Measurements from ENCODE around the gene ALDH1A3. TPM values are rescaled to one million over a fixed set of nuclear protein-coding genes. Genes with fewer than 3 reads are reported as not detected.

Gene ALDH1A3
- total RNA-seq, 1 donor from 2014 or later, result 10.9 TPM

- Histone ChIP-seq H3K4me3 (no peak overlapping the region), H3K27me3 (no peaks in the 10 kb centered on the region), H3K36me3 (peaks cover 3 to 16% of the 10 kb centered on the region in 2 donors), H3K27ac (no peak overlapping the region), H3K9me3 (no peaks in the 10 kb centered on the region), H3K4me1 (peaks cover 0 to 3% of the 10 kb centered on the region in 2 donors)
- intact Hi-C loops (cut with DNase I), result no loop called here
- no peak for TF ChIP-seq CTCF (IDR thresholded peaks at IDR 0.05)
- no peak for DNase-seq (ENCODE audit: low spot score in 2 of 2)
Observed at GRCh38 chr15:100922192-100923040, 42.8 kb downstream of the ALDH1A3 start.

- no peak for DNase-seq (ENCODE audit: low spot score in 2 of 2)
- Histone ChIP-seq H3K27ac (no peak overlapping the region), H3K9me3 (no peaks in the 10 kb centered on the region), H3K4me3 (no peak overlapping the region), H3K36me3 (peaks cover 3 to 21% of the 10 kb centered on the region in 2 donors), H3K4me1 (no peaks in the 10 kb centered on the region), H3K27me3 (no peaks in the 10 kb centered on the region)
- TF ChIP-seq CTCF (IDR thresholded peaks at IDR 0.05), result no peak
- intact Hi-C loops (cut with DNase I), result no loop called here
Observed at GRCh38 chr15:100923076-100923475, 43.4 kb downstream of the ALDH1A3 start.

- Histone ChIP-seq H3K36me3 (peaks cover 3 to 27% of the 10 kb centered on the region in 2 donors), H3K4me1 (no peaks in the 10 kb centered on the region), H3K4me3 (no peak overlapping the region), H3K27ac (no peak overlapping the region), H3K9me3 (no peaks in the 10 kb centered on the region), H3K27me3 (no peaks in the 10 kb centered on the region)
- TF ChIP-seq CTCF (IDR thresholded peaks at IDR 0.05), result no peak
- intact Hi-C loops (cut with DNase I), result no loop called here
- DNase-seq (ENCODE audit: low spot score in 2 of 2), result peak in 1 of 2 donors; percentile 49
Observed at GRCh38 chr15:100923902-100924301, 44.3 kb downstream of the ALDH1A3 start.

- no peak for TF ChIP-seq CTCF (IDR thresholded peaks at IDR 0.05)
- peak in 1 of 2 donors; percentile 49 for DNase-seq (ENCODE audit: low spot score in 2 of 2)
- Histone ChIP-seq H3K36me3 (peaks cover 3 to 31% of the 10 kb centered on the region in 2 donors), H3K9me3 (no peaks in the 10 kb centered on the region), H3K27me3 (no peaks in the 10 kb centered on the region), H3K4me3 (no peak overlapping the region), H3K27ac (no peak overlapping the region), H3K4me1 (no peaks in the 10 kb centered on the region)
- intact Hi-C loops (cut with DNase I), result no loop called here
Observed at GRCh38 chr15:100924436-100924835, 44.8 kb downstream of the ALDH1A3 start.

GRCh38 chr15:100925480-100925879 is 45.8 kb downstream of the ALDH1A3 start:
- Histone ChIP-seq H3K36me3 (peaks cover 3 to 32% of the 10 kb centered on the region in 2 donors), H3K4me3 (no peak overlapping the region), H3K9me3 (no peaks in the 10 kb centered on the region), H3K27ac (no peak overlapping the region), H3K4me1 (no peaks in the 10 kb centered on the region), H3K27me3 (no peaks in the 10 kb centered on the region)
- peak in 1 of 2 donors; percentile 3 for DNase-seq (ENCODE audit: low spot score in 2 of 2)
- TF ChIP-seq CTCF (IDR thresholded peaks at IDR 0.05), result no peak
- intact Hi-C loops (cut with DNase I), result no loop called here

Measured in ascending aorta (tissue), 2 donors.